HG02623 (cell line): ENCODE measurements around the gene KRT78.

Source experiments
- ATAC-seq: cut with Tn5 transposase; IDR thresholded peaks from one replicate; pipeline ENCODE4 v1.9.1; 2021; ENCODE audit warnings: moderate library complexity; ENCODE audit not compliant: unreplicated experiment

Gene KRT78

DNA sequence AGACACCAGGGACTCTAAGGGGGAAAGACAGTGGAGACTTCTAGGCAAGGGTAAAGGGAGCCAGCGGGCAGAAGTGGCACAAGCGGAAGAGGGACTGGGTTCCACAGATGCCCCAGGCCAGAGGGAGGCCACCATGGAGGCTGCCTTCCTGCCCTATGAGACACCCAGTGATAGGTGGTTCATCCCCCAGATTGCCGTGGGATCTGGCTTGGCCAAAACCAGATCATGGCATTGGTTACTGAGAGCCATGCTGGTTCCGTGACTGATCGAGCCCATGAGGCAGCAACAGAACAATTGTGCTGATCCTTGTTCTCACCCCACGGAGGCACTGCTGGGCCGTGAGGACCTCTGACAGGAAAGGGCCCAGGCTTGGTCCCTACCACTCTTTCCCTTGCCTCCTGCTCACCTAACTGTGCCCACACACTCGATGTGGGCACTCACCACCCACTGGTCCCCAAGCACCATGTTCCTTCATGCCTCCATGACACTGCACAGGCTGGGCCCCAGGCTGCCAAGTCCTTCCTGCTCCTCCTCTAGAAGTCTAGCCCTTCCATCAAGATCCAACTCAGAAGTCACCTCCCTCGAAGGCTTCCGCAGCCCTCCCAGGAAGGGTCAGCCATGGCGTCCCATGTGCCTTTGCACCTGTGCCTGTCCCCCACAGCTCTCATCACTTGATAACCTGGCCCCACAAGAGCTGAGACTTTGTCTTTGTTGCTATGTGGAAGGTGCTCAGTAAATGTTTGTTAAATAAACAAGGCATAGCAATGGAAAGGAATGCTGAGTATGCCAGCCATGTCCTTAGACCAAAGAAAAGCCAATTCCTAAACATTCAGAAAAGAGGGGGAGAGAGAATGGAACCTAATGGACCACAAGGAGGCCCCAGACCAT is 21.9 kb downstream of the KRT78 start:
- no peak for ATAC-seq

DNA sequence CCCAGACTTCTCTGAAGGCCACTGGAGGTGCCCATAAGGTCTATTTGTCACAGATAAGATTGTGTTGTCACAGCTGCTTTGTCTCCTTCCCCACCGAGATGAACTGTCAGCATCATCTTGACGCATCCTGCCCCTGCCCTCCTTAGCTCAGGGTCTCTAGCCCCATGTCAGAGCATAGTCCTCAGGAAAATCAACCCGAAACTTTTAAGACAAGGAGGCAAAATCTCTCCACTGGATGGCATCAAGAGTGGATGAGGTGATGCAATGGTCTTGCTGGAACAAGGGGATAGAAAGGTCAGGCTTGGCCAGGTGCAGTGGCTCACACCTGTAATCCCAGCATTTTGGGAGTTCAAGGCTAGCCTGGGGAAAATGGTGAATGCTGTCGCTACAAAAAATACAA is 22.8 kb downstream of the KRT78 start:
- ATAC-seq, result no peak

DNA sequence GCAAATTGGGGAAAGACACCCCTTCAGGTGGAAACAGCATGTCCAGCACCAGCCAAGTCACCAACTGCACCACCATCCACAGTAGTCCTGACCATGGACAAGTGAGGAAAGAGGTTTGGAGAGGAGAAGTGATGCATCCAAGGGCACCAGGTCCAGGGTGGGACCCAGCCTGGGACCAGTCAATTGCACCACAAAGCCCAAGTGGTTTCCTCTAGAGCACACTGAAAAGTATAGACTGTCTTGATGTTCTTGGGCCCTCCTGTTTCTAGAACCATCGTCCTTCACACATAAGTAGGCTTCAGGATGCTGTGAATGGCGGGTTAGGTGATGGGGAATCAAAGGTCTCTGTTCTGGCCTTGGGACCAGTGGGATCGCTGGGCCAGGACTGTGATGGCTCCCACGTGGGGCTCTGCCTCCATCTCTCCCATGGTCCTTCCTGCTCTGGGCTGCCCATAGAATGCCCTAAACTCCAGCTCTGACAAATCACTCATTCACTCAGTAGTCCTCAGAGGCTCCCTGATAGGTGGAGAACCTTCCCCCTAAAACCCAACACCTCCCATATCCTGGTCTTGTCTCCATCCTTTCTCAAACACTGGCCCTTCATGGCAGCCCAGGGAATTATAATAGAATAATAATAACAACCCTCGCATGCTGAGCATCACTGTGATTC is 23.9 kb downstream of the KRT78 start:
- ATAC-seq, result no peak

DNA sequence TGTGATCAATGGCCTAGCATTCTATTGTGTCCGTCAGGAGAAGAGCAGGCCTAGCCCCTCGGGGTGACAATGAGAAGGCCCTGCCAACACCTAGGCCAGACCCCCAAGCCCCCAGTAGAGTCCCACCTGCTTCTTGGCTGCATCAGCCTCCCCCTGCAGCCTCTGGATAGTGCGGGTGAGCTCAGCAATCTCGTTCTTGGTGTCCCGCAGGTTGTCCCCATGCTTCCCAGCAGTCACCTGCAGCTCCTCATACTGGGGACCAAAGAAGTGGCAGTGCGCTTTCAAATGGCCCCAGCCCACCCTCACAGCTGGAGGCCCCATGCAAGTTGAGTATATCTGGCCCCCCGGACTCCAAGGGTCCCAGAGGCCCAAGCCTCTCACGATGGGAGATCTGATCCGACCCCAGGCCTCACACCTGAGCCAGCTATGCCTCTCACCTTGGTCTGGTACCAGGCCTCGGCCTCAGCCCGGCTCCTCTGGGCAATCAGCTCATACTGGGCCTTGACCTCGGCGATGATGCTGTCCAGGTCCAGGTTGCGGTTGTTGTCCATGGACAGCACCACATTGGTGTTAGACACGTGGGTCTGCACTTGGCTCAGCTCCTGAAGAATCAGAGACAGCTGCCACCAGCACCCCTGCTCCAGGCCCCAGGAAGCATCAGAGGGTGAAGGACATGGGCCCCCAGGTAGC is 24.9 kb downstream of the KRT78 start:
- ATAC-seq, result no peak

DNA sequence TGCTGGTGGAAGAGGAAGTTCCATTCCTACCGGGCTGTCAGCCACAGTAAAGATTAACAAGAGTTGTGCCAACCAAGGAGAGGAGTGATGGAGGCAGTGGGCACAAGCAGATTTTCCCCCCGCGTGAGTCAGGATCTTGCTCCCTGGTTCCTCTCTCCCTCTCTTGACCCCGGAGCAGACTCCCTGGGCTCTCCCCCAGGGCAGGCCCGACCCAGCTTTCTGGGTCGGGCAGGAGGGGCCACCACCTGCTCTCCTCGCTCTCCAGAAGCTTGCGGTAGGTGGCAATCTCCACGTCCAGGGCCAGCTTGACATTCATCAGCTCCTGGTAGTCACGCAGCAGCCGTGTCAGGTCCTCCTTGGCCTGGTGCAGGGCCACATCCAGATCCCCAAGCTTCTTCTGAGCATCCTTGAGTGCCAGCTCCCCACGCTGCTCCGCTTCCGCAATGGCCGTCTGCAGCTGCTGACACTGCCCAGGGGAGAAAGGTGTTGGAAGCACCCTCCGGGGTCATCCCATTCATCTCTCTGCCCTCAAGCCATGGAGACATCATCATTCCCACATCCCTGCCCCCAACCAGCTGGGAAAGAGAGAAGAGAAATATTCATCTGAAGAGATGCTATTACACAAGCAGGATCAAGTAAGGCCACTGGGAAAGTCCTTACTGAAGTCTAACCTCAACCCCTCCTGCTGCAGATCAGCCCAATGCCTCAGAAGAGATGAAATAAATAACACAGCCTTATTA is 25.9 kb downstream of the KRT78 start:
- no peak for ATAC-seq

DNA sequence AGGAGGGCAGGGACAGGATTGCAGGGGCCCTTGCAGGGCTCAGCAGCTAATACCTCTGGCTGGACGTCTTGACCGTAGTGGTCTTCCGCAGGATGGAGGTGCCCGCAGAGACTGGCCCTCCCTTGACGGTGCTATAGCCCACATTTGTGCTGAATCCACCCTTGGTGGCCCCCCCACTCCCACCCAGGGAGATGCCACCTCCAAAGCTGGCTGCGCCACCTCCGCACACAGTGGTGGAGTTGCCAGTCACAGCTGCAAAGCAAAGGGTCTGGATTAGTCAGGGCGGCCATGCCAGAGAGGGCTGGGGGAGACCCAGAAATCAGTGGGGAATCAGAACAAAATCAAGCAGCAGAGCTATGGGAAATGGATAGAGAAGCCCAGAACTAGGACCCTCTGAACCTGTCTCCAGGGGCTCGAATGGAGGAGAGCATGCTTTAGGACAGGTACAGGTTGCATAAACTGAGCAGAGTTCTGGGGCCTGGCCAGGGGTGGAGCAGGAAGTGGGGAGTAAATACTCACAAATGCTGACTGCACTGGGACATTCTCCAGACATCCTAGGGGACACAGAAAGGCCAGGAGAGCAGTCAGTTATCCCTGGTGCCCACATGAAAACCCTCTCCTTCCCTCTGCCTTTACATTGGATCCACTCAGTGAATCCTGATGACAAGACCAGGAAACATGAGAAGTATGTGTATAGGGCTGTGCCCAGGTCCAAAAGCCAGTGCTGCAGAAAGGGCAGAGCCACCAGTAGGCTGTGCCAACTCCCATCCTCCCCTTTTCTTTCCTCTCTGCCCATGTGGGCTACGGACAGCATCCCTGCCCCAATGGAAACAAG is 26.8 kb downstream of the KRT78 start:
- ATAC-seq, result no peak

DNA sequence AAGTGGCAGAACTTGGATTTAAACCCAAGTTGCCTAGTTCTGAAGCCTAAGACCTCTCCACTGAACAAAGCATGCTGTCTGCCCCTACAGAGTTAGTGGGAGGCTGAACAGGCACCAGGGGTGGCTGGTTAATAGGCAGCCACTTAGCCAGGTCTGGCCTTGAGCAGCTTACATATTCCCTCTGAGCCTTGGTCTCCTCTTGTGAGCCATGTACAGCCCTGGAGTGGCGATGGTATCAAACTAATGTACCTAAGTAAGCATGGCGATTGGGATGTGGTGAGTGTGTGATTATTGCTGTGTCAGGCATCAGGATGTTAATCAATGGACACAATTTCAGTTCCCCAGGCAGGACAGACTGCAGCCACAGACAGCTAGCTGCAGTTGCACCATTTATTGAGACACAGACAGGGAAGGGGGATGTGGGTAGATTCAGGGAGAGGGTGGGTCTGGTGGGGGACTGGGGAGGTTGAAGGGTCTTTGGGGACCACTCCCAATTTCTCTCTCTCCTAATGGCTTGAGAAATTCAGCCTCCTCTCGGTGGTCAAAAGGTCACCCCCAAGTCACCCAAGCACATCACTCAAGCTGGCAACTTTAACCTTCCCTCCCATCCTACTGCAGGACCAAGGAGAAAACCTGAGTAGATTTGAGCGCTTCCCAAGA is 27.6 kb downstream of the KRT78 start:
- ATAC-seq, result no peak

DNA sequence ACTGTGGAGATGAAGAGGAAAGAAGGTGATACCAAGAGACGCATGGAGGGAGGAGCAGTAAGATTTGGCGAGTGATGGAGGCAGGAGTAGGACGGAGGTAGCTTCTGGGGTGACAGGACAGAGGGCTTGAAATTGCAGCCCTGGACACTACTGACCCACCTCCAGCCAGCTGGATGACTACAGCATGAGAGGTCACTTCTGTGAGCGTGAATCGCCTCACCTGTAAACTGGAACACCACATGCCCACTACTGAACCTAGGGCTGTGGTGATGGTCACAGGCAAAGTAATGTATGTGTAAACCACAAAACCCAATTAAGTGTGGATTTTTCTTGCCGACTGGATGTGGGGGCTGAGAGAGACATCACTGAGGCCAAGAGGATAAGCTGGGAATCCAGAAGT is 28.3 kb downstream of the KRT78 start:
- ATAC-seq, result no peak

DNA sequence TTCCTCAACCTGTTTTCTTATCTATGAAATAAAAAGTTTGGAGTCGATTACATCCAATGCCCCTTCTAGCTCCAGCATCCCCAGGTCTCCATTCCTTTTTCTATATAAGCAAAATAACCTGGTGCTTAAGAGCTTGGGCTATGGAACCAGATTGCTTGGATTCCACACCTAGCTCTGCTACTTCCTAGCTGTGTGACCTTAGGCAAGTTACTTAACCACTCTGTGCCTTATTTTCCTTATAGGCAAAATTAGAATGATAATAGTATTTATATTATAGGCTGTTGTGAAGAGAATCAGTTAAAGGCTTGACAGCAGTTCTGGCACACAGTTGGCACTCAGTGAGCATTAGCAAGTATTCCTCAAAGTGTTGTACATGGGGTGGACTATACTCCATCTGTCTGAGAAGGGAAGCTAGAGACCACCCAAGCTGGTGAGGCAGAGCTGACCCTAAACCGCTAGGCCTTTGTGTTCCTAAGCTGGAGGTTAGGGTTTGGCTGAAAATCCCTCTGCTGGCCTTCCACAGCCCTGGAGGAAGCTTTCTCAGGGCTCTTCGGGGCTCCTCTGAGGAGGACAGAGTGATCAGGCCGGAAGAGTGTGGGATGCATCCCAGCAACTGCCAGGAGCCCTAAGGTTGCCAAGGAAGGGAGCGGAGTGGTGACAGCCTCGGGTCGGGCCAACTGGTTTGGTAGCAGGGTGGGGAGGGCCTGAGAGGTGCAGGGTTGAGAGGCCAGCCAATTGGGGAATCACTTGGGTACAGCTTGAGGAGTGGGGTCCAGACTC is 28.9 kb downstream of the KRT78 start:
- ATAC-seq, result no peak

DNA sequence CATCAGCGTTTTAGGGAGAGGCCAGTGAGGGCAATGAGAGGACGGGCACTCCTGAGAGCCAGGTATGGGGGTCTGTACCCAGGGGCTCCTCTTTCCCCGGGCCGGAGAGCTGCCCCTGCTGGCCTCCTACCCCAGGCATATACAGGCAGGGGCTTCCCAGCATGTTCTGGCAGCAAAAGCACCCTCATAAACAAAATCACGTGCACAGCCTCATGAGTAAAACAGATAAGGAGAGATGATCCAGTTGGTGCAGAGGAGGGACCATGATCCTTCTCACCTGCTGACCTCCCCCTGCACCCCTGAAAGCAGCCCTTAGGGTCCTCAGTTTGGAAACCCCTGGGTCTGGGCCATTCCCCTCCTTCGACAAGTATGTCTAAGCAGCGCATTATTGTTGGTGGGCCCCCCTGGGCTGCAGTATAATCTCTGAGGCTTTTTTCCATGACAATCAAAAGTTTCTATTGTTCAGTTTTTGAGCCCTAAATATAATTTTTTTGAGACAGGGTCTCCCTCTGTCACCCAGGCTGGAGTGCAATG is 29.8 kb downstream of the KRT78 start:
- ATAC-seq, result no peak

DNA sequence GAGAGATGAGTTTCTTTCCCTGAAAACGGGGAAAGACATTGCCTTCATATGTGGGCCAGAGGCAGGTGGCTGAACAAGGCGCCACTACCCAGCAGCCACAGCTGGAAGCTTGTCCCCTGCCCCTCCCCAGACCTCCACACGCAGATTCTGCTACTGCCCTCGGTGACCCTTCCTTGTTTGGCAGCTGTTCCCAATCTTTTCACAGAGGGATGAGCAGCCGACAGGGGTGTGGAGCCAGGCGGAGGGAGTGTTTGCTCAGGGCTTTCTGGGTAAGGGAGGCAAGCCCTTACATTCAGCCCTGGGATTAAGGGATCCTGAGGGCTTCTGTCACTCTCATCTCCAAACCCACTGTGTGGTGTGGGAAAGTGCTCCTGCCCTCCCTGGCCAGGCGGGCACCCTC is 30.4 kb downstream of the KRT78 start:
- no peak for ATAC-seq

DNA sequence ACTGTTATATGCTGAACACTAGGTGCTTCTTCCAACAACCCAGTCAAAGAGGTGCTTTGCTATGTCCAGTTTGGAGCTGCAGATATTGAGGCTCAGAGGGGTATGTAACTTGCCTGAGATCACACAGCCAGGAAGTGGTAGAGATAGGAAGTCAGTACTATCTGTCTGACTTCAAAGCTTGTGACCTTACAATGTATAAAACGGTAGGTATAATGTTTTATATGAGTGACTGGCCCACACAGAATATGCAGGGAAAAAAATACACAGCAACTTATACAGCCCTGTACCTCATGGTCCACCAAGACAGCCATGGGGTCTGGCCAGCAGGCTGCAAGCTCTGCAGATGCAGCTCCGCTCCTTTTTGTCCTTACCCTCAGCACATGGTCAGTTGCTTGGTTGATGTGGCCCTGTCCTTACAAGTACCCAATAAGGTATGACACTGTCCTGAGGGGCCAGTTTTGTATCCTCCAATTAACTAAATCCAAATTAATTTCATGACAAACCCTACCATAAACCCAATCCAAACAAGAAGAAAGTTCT is 31.0 kb downstream of the KRT78 start:
- ATAC-seq, result no peak

DNA sequence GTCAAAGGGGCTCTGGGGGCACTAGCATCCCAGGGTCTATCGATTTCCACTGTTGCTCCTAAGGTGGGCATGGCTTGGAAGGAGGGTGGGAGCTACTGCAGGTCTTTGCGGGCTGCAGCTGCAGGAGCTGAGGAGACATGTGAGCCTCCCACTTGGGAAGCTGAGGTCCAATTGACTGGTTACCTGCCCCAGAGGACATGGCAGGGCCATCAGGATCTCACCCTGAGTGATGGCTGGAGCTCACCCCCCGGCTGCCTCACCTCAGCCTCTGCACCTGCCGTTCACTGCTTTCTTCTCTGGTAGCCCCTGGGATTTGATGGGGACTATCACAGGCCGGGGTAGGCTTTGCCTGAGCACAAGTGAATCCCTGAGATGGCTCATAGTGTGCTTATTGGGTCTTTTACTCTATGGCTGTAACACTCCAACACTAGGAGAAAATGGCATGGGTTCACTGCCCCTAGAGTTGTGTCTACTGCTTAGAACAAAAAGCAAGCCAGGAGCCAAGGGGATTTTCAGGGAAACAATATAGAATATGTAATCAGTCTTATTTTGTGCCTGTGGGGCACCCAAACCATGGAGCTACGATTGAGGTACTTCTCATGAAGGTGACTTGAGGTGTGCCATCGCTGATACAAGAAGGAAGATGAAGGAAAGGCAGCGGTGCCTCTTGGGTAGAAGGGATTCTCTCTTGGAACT is 31.6 kb downstream of the KRT78 start:
- no peak for ATAC-seq

DNA sequence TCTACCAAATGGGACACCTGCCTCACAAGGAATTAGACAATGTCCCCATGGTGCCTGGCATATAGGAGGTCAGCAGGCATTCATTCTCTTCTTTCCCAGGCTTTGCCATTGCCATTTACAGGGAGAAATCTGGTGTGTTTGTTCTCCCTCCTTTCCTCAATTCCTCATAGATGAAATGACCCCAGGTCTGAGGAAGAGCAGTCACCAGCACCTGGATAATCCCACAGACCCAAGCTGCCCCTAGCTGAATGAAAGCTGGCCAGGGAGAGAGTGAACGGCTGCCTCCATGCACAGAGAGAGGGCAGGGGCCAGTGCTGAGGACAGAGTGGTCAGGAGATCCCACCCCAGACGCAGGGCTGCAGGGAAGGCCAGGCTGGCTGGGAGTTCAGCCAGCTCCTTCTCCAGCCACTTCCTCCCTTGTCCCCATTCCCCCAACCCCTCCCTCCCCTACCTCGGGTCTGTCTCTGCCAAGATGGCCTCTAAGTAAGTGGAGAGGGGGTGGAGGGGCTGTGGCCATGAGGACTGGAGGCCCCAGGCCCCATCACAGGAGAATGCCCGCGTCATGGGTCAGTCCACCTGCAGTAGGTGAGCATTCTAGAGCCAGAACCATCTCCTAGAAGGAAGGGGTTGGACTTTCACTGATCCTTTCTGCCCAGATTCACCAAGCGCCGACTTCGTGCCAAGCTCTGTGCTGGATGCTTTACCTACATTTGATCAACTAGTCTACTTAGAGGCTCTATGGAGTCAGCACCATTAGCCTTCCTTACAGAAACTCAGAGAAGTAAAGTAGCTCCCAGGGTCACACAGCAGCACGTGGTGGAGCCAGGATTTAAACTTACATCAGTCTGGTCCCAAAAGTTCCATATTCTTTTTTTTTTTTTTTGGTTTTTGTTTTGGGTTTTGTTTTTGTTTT is 32.9 kb downstream of the KRT78 start:
- ATAC-seq, result no peak

DNA sequence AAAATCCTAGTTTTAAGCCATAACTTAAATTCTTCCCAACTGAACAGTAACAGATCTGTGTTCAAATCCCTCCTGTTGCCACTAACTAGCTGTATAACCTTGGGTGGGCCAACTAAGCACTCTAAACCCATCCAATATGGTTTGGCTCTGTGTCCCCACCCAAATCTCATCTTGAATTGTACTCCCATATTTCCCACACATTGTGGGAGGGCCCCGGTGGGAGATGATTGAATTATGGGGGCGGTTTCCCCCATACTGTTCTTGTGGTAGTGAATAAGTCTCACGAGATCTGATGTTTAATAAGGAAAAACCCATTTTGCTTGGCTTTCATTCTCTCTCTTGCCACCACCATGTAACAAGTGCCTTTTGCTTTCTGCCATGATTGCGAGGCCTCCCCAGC is 33.6 kb downstream of the KRT78 start:
- no peak for ATAC-seq

DNA sequence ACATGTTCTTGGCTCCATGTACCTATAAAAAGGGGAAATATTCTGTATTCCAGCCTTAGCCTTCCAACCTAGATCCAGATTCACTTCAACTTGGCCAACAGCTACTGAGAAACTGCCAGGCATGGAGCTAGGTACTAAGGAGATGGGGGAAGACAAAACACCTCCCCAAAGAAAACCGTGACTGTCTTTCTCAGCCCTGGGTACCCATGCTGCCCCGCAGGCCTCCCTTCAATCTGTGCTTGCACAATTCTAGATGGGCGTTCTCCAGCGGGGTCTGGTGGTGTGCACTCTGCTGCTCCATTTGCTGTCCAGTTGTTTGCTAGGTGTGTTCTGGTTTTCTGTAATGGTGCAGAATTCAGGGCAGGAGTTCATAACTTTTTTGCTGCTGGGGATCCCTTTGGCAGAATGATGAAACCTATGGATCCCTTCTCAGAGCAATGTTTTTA is 34.1 kb downstream of the KRT78 start:
- no peak for ATAC-seq
